MM.1S (cell line): ENCODE results near the gene EVA1C.

Experiments
- DNase-seq: peaks from one replicate; pipeline ENCODE4 v3.0.0-alpha.2; 2015
- H2AFZ ChIP-seq: fragments of 300-600 bp; sonication (generic); 2 replicates; pipeline ENCODE4 v1.6.0; 2016; ENCODE audit warnings: antibody characterized with exemption, low read length
- H3F3A ChIP-seq: fragments of 300-600 bp; sonication (generic); 2 replicates; pipeline ENCODE4 v1.6.1; 2016; ENCODE audit warnings: mild to moderate bottlenecking, antibody characterized with exemption, low read length, moderate library complexity, mixed read lengths; ENCODE audit not compliant: insufficient read depth
- H3K27ac ChIP-seq: fragments of 300-600 bp; sonication (generic); 2 replicates; pipeline ENCODE4 v1.5.1; 2016; ENCODE audit warnings: mild to moderate bottlenecking, low read length
- H3K27me3 ChIP-seq: fragments of 300-600 bp; sonication (generic); replicated peaks from 2 replicates; pipeline ENCODE4 v1.6.0; 2016; ENCODE audit warnings: low read length; ENCODE audit not compliant: insufficient read depth
- H3K36me3 ChIP-seq: fragments of 300-600 bp; sonication (generic); replicated peaks from 2 replicates; pipeline ENCODE4 v1.6.1; 2016; ENCODE audit warnings: mild to moderate bottlenecking, low read length, mixed read lengths; ENCODE audit not compliant: insufficient read depth
- H3K4me1 ChIP-seq: fragments of 300-600 bp; sonication (generic); 2 replicates; pipeline ENCODE4 v1.6.1; 2016; ENCODE audit warnings: low read length, mixed read lengths
- H3K4me2 ChIP-seq: fragments of 300-600 bp; sonication (generic); 2 replicates; pipeline ENCODE4 v1.6.0; 2016; ENCODE audit warnings: low read depth, low read length
- H3K4me3 ChIP-seq: fragments of 300-600 bp; sonication (generic); 2 replicates; pipeline ENCODE4 v1.5.1; 2016; ENCODE audit warnings: low read length, mixed read lengths
- H3K79me2 ChIP-seq: fragments of 300-600 bp; sonication (generic); 2 replicates; pipeline ENCODE4 v1.6.1; 2016; ENCODE audit warnings: mixed run types, low read length, mixed read lengths
- H3K9ac ChIP-seq: fragments of 300-600 bp; sonication (generic); 2 replicates; pipeline ENCODE4 v1.6.1; 2016; ENCODE audit warnings: low read length, mixed read lengths
- H3K9me2 ChIP-seq: fragments of 300-600 bp; sonication (generic); replicated peaks from 2 replicates; pipeline ENCODE4 v1.6.1; 2016; ENCODE audit warnings: mild to moderate bottlenecking, low read length, mixed read lengths; ENCODE audit not compliant: insufficient read depth
- H3K9me3 ChIP-seq: fragments of 300-600 bp; sonication (generic); replicated peaks from 2 replicates; pipeline ENCODE4 v1.6.1; 2016; ENCODE audit warnings: mild to moderate bottlenecking, low read length, mixed read lengths; ENCODE audit not compliant: insufficient read depth
- H4K20me1 ChIP-seq: fragments of 300-600 bp; sonication (generic); 2 replicates; pipeline ENCODE4 v1.6.1; 2016; ENCODE audit warnings: mild to moderate bottlenecking, low read length, moderate library complexity, mixed read lengths; ENCODE audit not compliant: insufficient read depth
- CTCF ChIP-seq: fragments of 300-600 bp; sonication (generic); IDR thresholded peaks from 2 replicates; pipeline ENCODE4 v1.5.1; 2016; ENCODE audit warnings: antibody characterized with exemption, low read length, mixed read lengths
- EZH2 ChIP-seq: fragments of 300-600 bp; sonication (generic); optimal IDR thresholded peaks from 2 replicates; pipeline ENCODE3; 2017; ENCODE audit warnings: low read depth, mild to moderate bottlenecking, antibody characterized with exemption, low read length, mixed read lengths
- EZH2phosphoT487 ChIP-seq: fragments of 300-600 bp; sonication (generic); IDR thresholded peaks from 2 replicates; pipeline ENCODE4 v1.6.1; 2018; ENCODE audit warnings: antibody characterized with exemption, low read length

EVA1C gene

GRCh38 chr21:32410916-32411315 lies 1.6 kb upstream of the EVA1C start:
- Histone ChIP-seq H2AFZ (no peak overlapping the region), H3K79me2 (no peaks in the 10 kb centered on the region), H3K27ac (no peak overlapping the region), H3K4me1 (no peaks in the 10 kb centered on the region), H3K9me2 (no peaks in the 10 kb centered on the region), H4K20me1 (no peaks in the 10 kb centered on the region), H3K9me3 (no peaks in the 10 kb centered on the region), H3K36me3 (no peaks in the 10 kb centered on the region), H3K27me3 (peaks cover 42% of the 10 kb centered on the region), H3F3A (no peaks in the 10 kb centered on the region), H3K4me2 (no peak overlapping the region), H3K9ac (no peak overlapping the region), H3K4me3 (no peak overlapping the region)
- no peak for DNase-seq
- TF ChIP-seq CTCF (no peak), EZH2phosphoT487 (no peak), EZH2 (no peak)

- H3K9me2 ChIP-seq, result no peaks in the 10 kb centered on the region
- H4K20me1 ChIP-seq, result no peaks in the 10 kb centered on the region
- no peaks in the 10 kb centered on the region for H3K36me3 ChIP-seq
- H3K4me3 ChIP-seq, result no peak overlapping the region
- H2AFZ ChIP-seq, result no peak overlapping the region
- no peak overlapping the region for H3K27ac ChIP-seq
- H3K4me1 ChIP-seq, result no peaks in the 10 kb centered on the region
- H3K79me2 ChIP-seq, result no peaks in the 10 kb centered on the region
- no peaks in the 10 kb centered on the region for H3K9me3 ChIP-seq
- H3K27me3 ChIP-seq, result peaks cover 42% of the 10 kb centered on the region
- peak overlapping the region; percentile 36; the same call in 1 of the 2 replicates for H3K4me2 ChIP-seq
- no peaks in the 10 kb centered on the region for H3F3A ChIP-seq
- H3K9ac ChIP-seq, result no peak overlapping the region
- DNase-seq, result no peak
- TF ChIP-seq CTCF, result no peak
- TF ChIP-seq EZH2, result no peak
- no peak for TF ChIP-seq EZH2phosphoT487
These were observed 950 bp upstream of the EVA1C start for GRCh38 chr21:32411350-32412161.

- Histone ChIP-seq H3K27ac (no peak overlapping the region), H3K4me3 (no peak overlapping the region), H4K20me1 (no peaks in the 10 kb centered on the region), H3K9me2 (no peaks in the 10 kb centered on the region), H3F3A (no peaks in the 10 kb centered on the region), H3K9ac (no peak overlapping the region), H2AFZ (no peak overlapping the region), H3K9me3 (no peaks in the 10 kb centered on the region), H3K36me3 (no peaks in the 10 kb centered on the region), H3K4me1 (no peaks in the 10 kb centered on the region), H3K79me2 (no peaks in the 10 kb centered on the region), H3K4me2 (no peak overlapping the region), H3K27me3 (peaks cover 42% of the 10 kb centered on the region)
- DNase-seq, result no peak
- TF ChIP-seq EZH2phosphoT487, result no peak
- no peak for TF ChIP-seq EZH2
- no peak for TF ChIP-seq CTCF
These were observed 554 bp downstream of the EVA1C start for GRCh38 chr21:32413015-32413504.
